AG10803 (cell line): ENCODE results near the gene MPZL2.

Source experiments
- DNase-seq: peaks from one replicate; pipeline ENCODE4 v3.0.0; 2010; ENCODE audit warnings: low read depth
- H3K4me3 ChIP-seq: 2 replicates; pipeline ENCODE4 v1.5.1; 2011; ENCODE audit warnings: mild to moderate bottlenecking, low read length, control low read depth
- CTCF ChIP-seq: conservative IDR thresholded peaks from 2 replicates; pipeline ENCODE4 v1.5.1; 2011; ENCODE audit warnings: mild to moderate bottlenecking, low read length, control low read depth, inconsistent platforms

MPZL2 gene

GRCh38 chr11:118283037-118283636, 19.0 kb upstream of the MPZL2 start:
- no peak overlapping the region for H3K4me3 ChIP-seq
- TF ChIP-seq CTCF, result no peak
- DNase-seq, result no peak

- TF ChIP-seq CTCF, result no peak
- H3K4me3 ChIP-seq, result no peak overlapping the region
- DNase-seq, result no peak
Observed at GRCh38 chr11:118282606-118283005, 18.5 kb upstream of the MPZL2 start.

- H3K4me3 ChIP-seq, result no peak overlapping the region
- no peak for DNase-seq
- TF ChIP-seq CTCF, result no peak
Observed at GRCh38 chr11:118281284-118281683, 17.2 kb upstream of the MPZL2 start.

GRCh38 chr11:118277312-118277711, 13.2 kb upstream of the MPZL2 start:
- H3K4me3 ChIP-seq, result no peak overlapping the region
- DNase-seq, result peak; percentile 4
- no peak for TF ChIP-seq CTCF

GRCh38 chr11:118276422-118276821, 12.3 kb upstream of the MPZL2 start:
- DNase-seq, result no peak
- no peak for TF ChIP-seq CTCF
- H3K4me3 ChIP-seq, result no peak overlapping the region

- DNase-seq, result no peak
- TF ChIP-seq CTCF, result no peak
- H3K4me3 ChIP-seq, result no peak overlapping the region
Observed at GRCh38 chr11:118275176-118275575, 11.1 kb upstream of the MPZL2 start.

GRCh38 chr11:118274186-118274585, 10.1 kb upstream of the MPZL2 start:
- TF ChIP-seq CTCF, result no peak
- no peak overlapping the region for H3K4me3 ChIP-seq
- DNase-seq, result no peak
